C4-2B (cell line): ENCODE data around the gene NAV2.

Experiments used
- CTCF ChIP-seq: fragments of 450-650 bp; conservative IDR thresholded peaks from 2 replicates; pipeline ENCODE4 v1.5.1; 2017; ENCODE audit warnings: mild to moderate bottlenecking
- ZFX ChIP-seq: fragments of 450-650 bp; IDR thresholded peaks from 2 replicates; pipeline ENCODE4 v1.6.1; 2017

GRCh38 chr11:19848219-19848618 lies 135.6 kb downstream of the NAV2 start:
- TF ChIP-seq CTCF (no peak), ZFX (no peak)
